DND-41 (cell line): Measurements from ENCODE around the gene RBPJ.

ENCODE experiments used
- ATAC-seq: fragments of 200-7000 bp; cut with Tn5 transposase; 3 replicates; pipeline ENCODE4 v1.9.1; 2021; ENCODE audit warnings: low read depth; ENCODE audit not compliant: insufficient read depth
- DNase-seq: peaks from one replicate; pipeline ENCODE4 v3.0.0-alpha.2; 2020
- H2AFZ ChIP-seq: 2 replicates; pipeline ENCODE4 v1.6.0; 2012; ENCODE audit warnings: low read depth, low read length
- H3K27ac ChIP-seq: 2 replicates; pipeline ENCODE4 v1.5.1; 2012; ENCODE audit warnings: low read length, inconsistent platforms
- H3K27me3 ChIP-seq: fragments of 200-600 bp; sonication (generic); 2 replicates; pipeline ENCODE4 v1.6.0; 2012; ENCODE audit warnings: low read length, mild to moderate bottlenecking, inconsistent platforms; ENCODE audit not compliant: insufficient read depth, poor library complexity
- H3K36me3 ChIP-seq: 2 replicates; pipeline ENCODE4 v1.5.1; 2012; ENCODE audit warnings: low read length, inconsistent platforms; ENCODE audit not compliant: insufficient read depth
- H3K4me1 ChIP-seq: 2 replicates; pipeline ENCODE4 v1.5.1; 2012; ENCODE audit warnings: mild to moderate bottlenecking, low read length; ENCODE audit not compliant: insufficient read depth
- H3K4me2 ChIP-seq: 2 replicates; pipeline ENCODE4 v1.6.0; 2012; ENCODE audit warnings: mild to moderate bottlenecking, moderate library complexity, low read length, inconsistent platforms; ENCODE audit not compliant: insufficient read depth
- H3K4me3 ChIP-seq, 2 experiments: fragments of 200-600 bp in 1 of 2; shearing (Covaris generic) in 1 of 2; 2 replicates each; pipeline ENCODE4 v1.5.1; 2012 to 2016; ENCODE audit warnings: inconsistent platforms in 2 of 2, low read length in 2 of 2, mild to moderate bottlenecking in 2 of 2, low read depth in 1 of 2, moderate library complexity in 1 of 2
- H3K79me2 ChIP-seq: 2 replicates; pipeline ENCODE4 v1.6.0; 2012; ENCODE audit warnings: low read length, inconsistent platforms; ENCODE audit not compliant: insufficient read depth
- H3K9ac ChIP-seq: 2 replicates; pipeline ENCODE4 v1.6.0; 2012; ENCODE audit warnings: low read depth, mild to moderate bottlenecking, inconsistent platforms, low read length, moderate library complexity
- H3K9me3 ChIP-seq: 2 replicates; pipeline ENCODE4 v1.5.1; 2012; ENCODE audit warnings: low read length, moderate library complexity, mild to moderate bottlenecking, inconsistent platforms; ENCODE audit not compliant: insufficient read depth, severe bottlenecking
- H4K20me1 ChIP-seq: 2 replicates; pipeline ENCODE4 v1.6.0; 2012; ENCODE audit warnings: low read length; ENCODE audit not compliant: insufficient read depth
- CTCF ChIP-seq: IDR thresholded peaks from 2 replicates; pipeline ENCODE4 v1.5.1; 2012; ENCODE audit warnings: borderline replicate concordance, low read length, moderate library complexity, mild to moderate bottlenecking; ENCODE audit not compliant: poor library complexity, severe bottlenecking; ENCODE audit errors: extremely low read depth
- EZH2 ChIP-seq: IDR thresholded peaks from 3 replicates; pipeline ENCODE4 v1.6.1; 2012; ENCODE audit warnings: borderline replicate concordance, low read depth, mild to moderate bottlenecking, moderate library complexity, low read length, inconsistent platforms; ENCODE audit not compliant: severe bottlenecking

Gene RBPJ

GRCh38 chr4:26289401-26289800 lies 31.4 kb upstream of the RBPJ start:
- Histone ChIP-seq H3K36me3 (no peaks in the 10 kb centered on the region), H3K4me3 (no peak overlapping the region), H3K9ac (no peak overlapping the region), H3K4me1 (no peaks in the 10 kb centered on the region), H3K4me2 (no peak overlapping the region), H4K20me1 (no peaks in the 10 kb centered on the region), H3K79me2 (no peaks in the 10 kb centered on the region), H3K27me3 (no peaks in the 10 kb centered on the region), H3K27ac (no peak overlapping the region), H3K9me3 (no peaks in the 10 kb centered on the region), H2AFZ (no peak overlapping the region)
- ATAC-seq (no peak), DNase-seq (no peak)
- TF ChIP-seq CTCF (no peak), EZH2 (no peak)

- no peak overlapping the region for H2AFZ ChIP-seq
- TF ChIP-seq EZH2 (no peak), CTCF (no peak)
- no peaks in the 10 kb centered on the region for H3K4me1 ChIP-seq
- H3K4me3 ChIP-seq = no peak overlapping the region
- no peak overlapping the region for H3K27ac ChIP-seq
- no peak for DNase-seq
- no peak overlapping the region for H3K4me2 ChIP-seq
- no peaks in the 10 kb centered on the region for H3K36me3 ChIP-seq
- H3K79me2 ChIP-seq = no peaks in the 10 kb centered on the region
- H3K27me3 ChIP-seq = no peaks in the 10 kb centered on the region
- H4K20me1 ChIP-seq = no peaks in the 10 kb centered on the region
- H3K9ac ChIP-seq = no peak overlapping the region
- no peak for ATAC-seq
- no peaks in the 10 kb centered on the region for H3K9me3 ChIP-seq
These were observed 30.5 kb upstream of the RBPJ start for GRCh38 chr4:26290321-26290720.

- H4K20me1 ChIP-seq = no peaks in the 10 kb centered on the region
- H3K36me3 ChIP-seq = no peaks in the 10 kb centered on the region
- no peaks in the 10 kb centered on the region for H3K27me3 ChIP-seq
- H3K27ac ChIP-seq = no peak overlapping the region
- no peaks in the 10 kb centered on the region for H3K9me3 ChIP-seq
- TF ChIP-seq EZH2 (no peak), CTCF (no peak)
- no peaks in the 10 kb centered on the region for H3K79me2 ChIP-seq
- H3K4me3 ChIP-seq = no peak overlapping the region
- no peak overlapping the region for H3K4me2 ChIP-seq
- H3K9ac ChIP-seq = no peak overlapping the region
- DNase-seq (no peak), ATAC-seq (no peak)
- no peak overlapping the region for H2AFZ ChIP-seq
- H3K4me1 ChIP-seq = no peaks in the 10 kb centered on the region
These were observed 25.9 kb upstream of the RBPJ start for GRCh38 chr4:26294904-26295303.

GRCh38 chr4:26296021-26296420 lies 24.8 kb upstream of the RBPJ start:
- H3K9me3 ChIP-seq = no peaks in the 10 kb centered on the region
- H3K27me3 ChIP-seq = no peaks in the 10 kb centered on the region
- DNase-seq (no peak), ATAC-seq (no peak)
- H3K27ac ChIP-seq = no peak overlapping the region
- no peak overlapping the region for H3K9ac ChIP-seq
- no peak overlapping the region for H3K4me2 ChIP-seq
- no peaks in the 10 kb centered on the region for H3K79me2 ChIP-seq
- no peaks in the 10 kb centered on the region for H3K4me1 ChIP-seq
- H4K20me1 ChIP-seq = no peaks in the 10 kb centered on the region
- H3K36me3 ChIP-seq = no peaks in the 10 kb centered on the region
- no peak overlapping the region for H3K4me3 ChIP-seq
- no peak overlapping the region for H2AFZ ChIP-seq
- TF ChIP-seq CTCF = no peak
- TF ChIP-seq EZH2 = no peak
